Activated naive CD8-positive, alpha-beta T cell (primary cell): ENCODE results near the gene HOXD4.
A peak's percentile ranks its signal among the peaks of the same experiment; 100 is the strongest.

ENCODE experiments used
- H3K27ac Mint-ChIP-seq: one replicate; pipeline ENCODE4 v1.8.0; 2021; ENCODE audit warnings: mixed read lengths
- H3K27me3 Mint-ChIP-seq: one replicate; pipeline ENCODE4 v1.8.0; 2021; ENCODE audit warnings: mixed read lengths
- H3K36me3 Mint-ChIP-seq: one replicate; pipeline ENCODE4 v1.8.0; 2021; ENCODE audit warnings: mixed read lengths
- H3K4me1 Mint-ChIP-seq: one replicate; pipeline ENCODE4 v1.8.0; 2021; ENCODE audit warnings: low read depth, mixed read lengths
- H3K4me3 Mint-ChIP-seq: one replicate; pipeline ENCODE4 v1.8.0; 2021; ENCODE audit warnings: mild to moderate bottlenecking, mixed read lengths
- H3K9me3 Mint-ChIP-seq: one replicate; pipeline ENCODE4 v1.8.0; 2021; ENCODE audit warnings: low read depth, mixed read lengths

The HOXD4 gene

GRCh38 chr2:176152350-176153181, 1.2 kb downstream of the HOXD4 start:
- Mint-ChIP-seq H3K9me3 (no peaks in the 10 kb centered on the region), H3K4me3 (peak overlapping the region; percentile 10), H3K27ac (no peak overlapping the region), H3K4me1 (peaks cover 18% of the 10 kb centered on the region), H3K27me3 (peaks cover 51% of the 10 kb centered on the region), H3K36me3 (no peaks in the 10 kb centered on the region)

- no peaks in the 10 kb centered on the region for H3K9me3 Mint-ChIP-seq
- H3K36me3 Mint-ChIP-seq, result no peaks in the 10 kb centered on the region
- H3K4me1 Mint-ChIP-seq, result peaks cover 26% of the 10 kb centered on the region
- no peak overlapping the region for H3K4me3 Mint-ChIP-seq
- peaks cover 46% of the 10 kb centered on the region for H3K27me3 Mint-ChIP-seq
- H3K27ac Mint-ChIP-seq, result no peak overlapping the region
Observed at GRCh38 chr2:176154576-176155252, 3.4 kb downstream of the HOXD4 start.

GRCh38 chr2:176155356-176156044, 4.2 kb downstream of the HOXD4 start:
- Mint-ChIP-seq H3K4me3 (no peak overlapping the region), H3K9me3 (no peaks in the 10 kb centered on the region), H3K27me3 (peaks cover 38% of the 10 kb centered on the region), H3K4me1 (peaks cover 24% of the 10 kb centered on the region), H3K27ac (no peak overlapping the region), H3K36me3 (no peaks in the 10 kb centered on the region)

- Mint-ChIP-seq H3K27me3 (peaks cover 39% of the 10 kb centered on the region), H3K4me3 (peak overlapping the region; percentile 20), H3K4me1 (peaks cover 28% of the 10 kb centered on the region), H3K36me3 (no peaks in the 10 kb centered on the region), H3K27ac (no peak overlapping the region), H3K9me3 (no peaks in the 10 kb centered on the region)
Observed at GRCh38 chr2:176156301-176156806, 5.0 kb downstream of the HOXD4 start.

GRCh38 chr2:176156807-176157498, 5.6 kb downstream of the HOXD4 start, which contains the start of gene HOXD3:
Gene HOXD3 (plus strand): TSS chr2:176157307. CDS start chr2:176169115, 11,808 bp downstream.
- H3K9me3 Mint-ChIP-seq, result no peaks in the 10 kb centered on the region
- H3K36me3 Mint-ChIP-seq, result no peaks in the 10 kb centered on the region
- peaks cover 28% of the 10 kb centered on the region for H3K4me1 Mint-ChIP-seq
- peaks cover 40% of the 10 kb centered on the region for H3K27me3 Mint-ChIP-seq
- no peak within 1 kb of the TSS for H3K27ac Mint-ChIP-seq
- peak within 1 kb of the TSS; percentile 70 for H3K4me3 Mint-ChIP-seq

GRCh38 chr2:176157499-176158185, 6.3 kb downstream of the HOXD4 start:
- H3K4me3 Mint-ChIP-seq, result peak overlapping the region; percentile 70

GRCh38 chr2:176158186-176158591, 6.8 kb downstream of the HOXD4 start:
- Mint-ChIP-seq H3K9me3 (no peaks in the 10 kb centered on the region), H3K4me1 (peaks cover 24% of the 10 kb centered on the region), H3K36me3 (no peaks in the 10 kb centered on the region), H3K27me3 (peaks cover 44% of the 10 kb centered on the region), H3K4me3 (peak overlapping the region; percentile 70), H3K27ac (no peak overlapping the region)

More at GRCh38 chr2:176157499-176158185, 6.3 kb downstream of the HOXD4 start:
- peaks cover 43% of the 10 kb centered on the region for H3K27me3 Mint-ChIP-seq
- H3K4me1 Mint-ChIP-seq, result peaks cover 26% of the 10 kb centered on the region
- H3K9me3 Mint-ChIP-seq, result no peaks in the 10 kb centered on the region
- no peaks in the 10 kb centered on the region for H3K36me3 Mint-ChIP-seq
- no peak overlapping the region for H3K27ac Mint-ChIP-seq

GRCh38 chr2:176158855-176159662, 7.7 kb downstream of the HOXD4 start:
- Mint-ChIP-seq H3K9me3 (peaks cover 4% of the 10 kb centered on the region), H3K36me3 (no peaks in the 10 kb centered on the region), H3K4me1 (peaks cover 27% of the 10 kb centered on the region), H3K27me3 (peaks cover 50% of the 10 kb centered on the region), H3K27ac (no peak overlapping the region), H3K4me3 (peak overlapping the region; percentile 30)

- Mint-ChIP-seq H3K4me3 (peak overlapping the region; percentile 30), H3K9me3 (peaks cover 7% of the 10 kb centered on the region), H3K27me3 (peaks cover 48% of the 10 kb centered on the region), H3K36me3 (no peaks in the 10 kb centered on the region), H3K27ac (no peak overlapping the region), H3K4me1 (peaks cover 30% of the 10 kb centered on the region)
Observed at GRCh38 chr2:176159663-176160250, 8.4 kb downstream of the HOXD4 start.

- peaks cover 7% of the 10 kb centered on the region for H3K9me3 Mint-ChIP-seq
- no peaks in the 10 kb centered on the region for H3K36me3 Mint-ChIP-seq
- peaks cover 33% of the 10 kb centered on the region for H3K4me1 Mint-ChIP-seq
- peaks cover 47% of the 10 kb centered on the region for H3K27me3 Mint-ChIP-seq
- H3K27ac Mint-ChIP-seq, result no peak overlapping the region
- peak overlapping the region; percentile 7 for H3K4me3 Mint-ChIP-seq
Observed at GRCh38 chr2:176160251-176160985, 9.1 kb downstream of the HOXD4 start.

GRCh38 chr2:176160986-176161824, 9.9 kb downstream of the HOXD4 start:
- peak overlapping the region; percentile 35 for H3K4me3 Mint-ChIP-seq
- H3K9me3 Mint-ChIP-seq, result peaks cover 7% of the 10 kb centered on the region
- H3K36me3 Mint-ChIP-seq, result no peaks in the 10 kb centered on the region
- peaks cover 36% of the 10 kb centered on the region for H3K4me1 Mint-ChIP-seq
- H3K27me3 Mint-ChIP-seq, result peaks cover 49% of the 10 kb centered on the region
- no peak overlapping the region for H3K27ac Mint-ChIP-seq
